ENCODE data around the gene APOA5.
"Not testable (repeated sequence)": the region's sequence is repeated elsewhere in the genome, so short reads cannot be mapped to it uniquely, and the experiment has no call there.

The APOA5 gene

GRCh38 chr11:116826751-116827431, 35.2 kb upstream of the APOA5 start:
- DNase-seq: no peak

- no peak for DNase-seq
These were observed 34.4 kb upstream of the APOA5 start for GRCh38 chr11:116825854-116826750.

- no peak for DNase-seq
These were observed 33.8 kb upstream of the APOA5 start for GRCh38 chr11:116825434-116825833.

DNA sequence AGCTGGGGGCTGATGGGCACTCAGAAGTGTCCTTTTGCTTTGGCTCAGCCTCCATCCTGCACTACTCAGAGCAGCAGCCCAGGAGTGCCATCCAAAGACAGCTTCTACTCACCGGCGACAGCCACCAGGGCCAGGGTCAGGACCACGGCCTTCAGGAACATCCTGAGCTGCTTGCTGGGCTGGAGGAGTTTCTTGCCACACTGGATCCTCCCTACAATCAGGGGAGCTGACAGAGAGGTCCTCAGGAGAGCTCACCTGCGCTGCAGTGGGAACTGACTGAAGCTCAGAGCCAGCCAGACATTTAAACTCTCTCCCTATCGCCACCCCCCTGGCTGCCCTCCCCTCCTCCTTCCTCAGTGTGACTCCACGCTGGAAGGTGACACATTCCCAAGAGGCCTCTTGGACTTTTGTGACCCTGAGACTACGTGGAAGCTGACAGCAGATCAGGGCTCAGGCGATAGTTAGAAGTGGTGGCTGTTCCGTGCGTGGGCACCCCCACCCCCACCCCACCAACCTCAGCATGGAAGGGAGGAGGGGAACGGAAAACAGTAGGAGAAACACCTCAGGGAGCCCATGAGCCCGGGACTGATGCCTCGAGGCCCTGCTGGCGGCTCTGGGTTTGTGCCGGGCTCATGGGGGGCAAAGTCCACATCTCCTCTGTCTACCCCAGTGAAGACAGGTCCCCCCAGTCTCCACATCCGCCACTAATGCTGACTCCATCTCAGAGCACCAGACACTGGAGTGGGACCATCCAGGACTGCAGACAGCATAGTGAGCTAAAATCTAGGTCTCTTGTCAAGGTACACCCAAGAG, 31.6 kb upstream of the APOA5 start, which contains the start of gene APOA4:
Gene APOA4 (minus strand): TSS at position 274 of the 813 bp plus-strand sequence. CDS start 113 bp downstream, at position 161.
- no peak for DNase-seq

GRCh38 chr11:116822575-116822974, 30.9 kb upstream of the APOA5 start:
- DNase-seq: no peak

DNA sequence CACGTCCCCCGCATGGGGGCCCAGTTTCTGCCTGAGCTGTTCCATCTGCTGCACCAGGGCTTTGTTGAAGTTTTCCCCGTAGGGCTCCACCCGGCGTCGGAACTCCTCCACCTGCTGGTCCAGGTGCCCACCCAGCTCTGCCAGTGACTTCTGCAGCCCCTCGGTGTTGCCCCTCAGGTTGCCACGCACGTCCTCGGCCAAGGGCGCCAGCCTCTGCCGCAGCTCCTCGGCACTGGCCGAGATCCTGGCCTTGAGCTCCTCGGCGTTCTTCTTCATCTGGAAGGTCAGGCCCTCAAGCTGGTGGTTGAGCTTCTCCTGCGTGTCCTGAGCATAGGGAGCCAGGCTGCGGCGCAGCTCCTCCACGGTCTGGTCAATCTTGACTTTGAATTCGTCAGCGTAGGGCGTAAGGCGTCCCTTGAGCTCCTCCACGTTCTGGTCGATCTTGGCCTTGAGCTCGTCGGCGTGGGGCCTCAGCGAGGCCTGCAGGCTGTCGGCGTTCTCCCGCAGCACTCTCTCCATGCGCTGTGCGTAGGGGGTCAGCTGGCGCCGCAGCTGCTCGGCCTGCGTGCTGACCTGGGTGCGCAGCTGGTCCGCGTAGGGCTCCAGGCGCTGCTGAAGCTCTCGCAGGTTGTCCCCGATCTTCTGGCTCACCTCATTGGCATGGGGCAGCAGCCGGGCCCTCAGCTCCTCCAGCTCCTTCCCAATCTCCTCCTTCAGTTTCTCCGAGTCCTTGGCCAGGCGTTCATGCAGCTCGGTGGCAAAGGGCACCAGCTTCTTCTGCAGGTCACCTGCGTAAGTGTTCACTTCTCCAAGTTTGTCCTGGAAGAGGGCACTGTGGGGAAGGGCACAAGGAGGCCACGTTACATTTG, 29.6 kb upstream of the APOA5 start:
- no peak for DNase-seq

- DNase-seq: no peak
These were observed 27.4 kb upstream of the APOA5 start for GRCh38 chr11:116819049-116819448.

GRCh38 chr11:116814502-116814901, 22.8 kb upstream of the APOA5 start:
- DNase-seq: no peak

GRCh38 chr11:116813781-116814471, 22.2 kb upstream of the APOA5 start:
- DNase-seq: no peak

- no peak for DNase-seq
These were observed 21.5 kb upstream of the APOA5 start for GRCh38 chr11:116813170-116813569.

DNA sequence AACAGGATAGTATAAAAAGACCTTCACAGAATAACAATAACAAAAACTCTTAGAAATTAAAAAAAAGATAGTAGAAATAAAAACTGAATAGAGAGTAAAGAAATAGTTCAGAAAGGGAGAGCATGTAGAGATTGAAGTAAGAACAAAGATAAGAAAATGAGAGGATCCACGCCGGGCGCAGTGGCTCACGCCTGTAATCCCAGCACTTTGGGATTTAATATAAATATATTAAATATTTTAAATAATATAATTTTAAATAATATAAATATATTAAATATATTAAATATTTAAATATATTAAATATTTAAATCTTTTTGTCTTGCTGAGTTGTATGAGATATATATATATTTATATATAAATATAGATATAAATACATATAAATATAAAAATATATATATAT, 20.4 kb upstream of the APOA5 start:
- DNase-seq: no peak

DNA sequence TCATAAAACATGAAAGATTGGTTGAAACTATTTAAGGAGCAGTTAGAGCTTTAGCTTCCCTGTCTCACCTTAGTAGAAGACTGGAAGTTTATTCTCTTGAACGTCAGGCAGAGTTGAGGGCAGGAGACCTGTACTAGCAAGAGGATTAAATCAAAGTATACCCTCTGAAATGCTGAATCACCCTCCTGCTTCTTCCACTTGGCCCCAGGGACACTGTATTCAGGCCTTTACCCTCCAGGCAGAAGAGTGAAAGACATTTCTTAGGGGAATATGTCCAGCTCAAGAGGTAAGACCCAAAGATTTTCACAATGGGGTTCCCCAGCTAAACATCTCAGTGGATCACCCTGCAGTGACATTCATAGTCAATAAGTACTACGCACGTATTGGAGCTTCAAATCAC, 19.5 kb upstream of the APOA5 start:
- DNase-seq: no peak

DNA sequence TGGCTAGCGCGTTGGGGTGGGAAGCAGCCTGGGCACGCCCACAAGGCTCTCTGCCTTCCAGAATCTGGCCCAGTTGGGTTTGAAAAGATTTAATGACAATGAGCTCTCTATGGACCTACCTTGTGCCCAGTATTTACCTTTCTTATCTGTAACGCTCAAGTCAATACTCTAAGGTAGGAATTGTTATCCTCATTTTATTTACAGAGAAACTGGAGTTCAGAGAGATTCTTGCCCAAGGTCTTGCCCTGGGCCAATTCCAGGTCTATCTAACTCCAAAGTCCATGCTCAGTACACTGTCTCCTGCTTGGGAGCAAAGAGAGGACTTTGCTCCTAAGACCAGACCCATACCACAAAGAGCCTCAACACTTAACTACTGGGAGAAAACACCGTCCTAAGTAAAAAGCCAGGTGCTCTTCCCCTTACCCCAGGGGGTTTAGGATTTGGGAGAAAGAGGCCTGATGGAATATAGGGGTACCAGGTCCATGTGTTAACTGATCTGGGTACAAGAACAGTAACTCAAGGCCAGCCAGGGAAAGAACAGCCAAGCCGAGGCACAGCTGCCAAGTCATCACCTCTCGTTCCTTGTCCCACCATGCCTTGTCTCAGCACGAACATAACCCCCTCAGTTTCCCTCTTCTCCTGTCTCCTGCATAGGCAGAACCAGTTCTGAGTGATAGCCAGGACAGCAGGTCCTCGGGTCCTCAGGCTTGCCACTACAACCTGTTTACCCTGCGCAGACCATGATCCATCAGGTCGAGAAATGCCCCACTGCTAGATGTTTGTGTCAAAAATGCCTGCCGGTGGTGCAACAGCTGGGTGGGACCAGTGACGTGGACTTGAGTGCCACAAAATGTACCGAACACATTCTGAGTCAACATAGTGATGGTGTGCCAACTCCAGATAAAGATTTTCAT, 16.8 kb upstream of the APOA5 start:
- no peak for DNase-seq

DNA sequence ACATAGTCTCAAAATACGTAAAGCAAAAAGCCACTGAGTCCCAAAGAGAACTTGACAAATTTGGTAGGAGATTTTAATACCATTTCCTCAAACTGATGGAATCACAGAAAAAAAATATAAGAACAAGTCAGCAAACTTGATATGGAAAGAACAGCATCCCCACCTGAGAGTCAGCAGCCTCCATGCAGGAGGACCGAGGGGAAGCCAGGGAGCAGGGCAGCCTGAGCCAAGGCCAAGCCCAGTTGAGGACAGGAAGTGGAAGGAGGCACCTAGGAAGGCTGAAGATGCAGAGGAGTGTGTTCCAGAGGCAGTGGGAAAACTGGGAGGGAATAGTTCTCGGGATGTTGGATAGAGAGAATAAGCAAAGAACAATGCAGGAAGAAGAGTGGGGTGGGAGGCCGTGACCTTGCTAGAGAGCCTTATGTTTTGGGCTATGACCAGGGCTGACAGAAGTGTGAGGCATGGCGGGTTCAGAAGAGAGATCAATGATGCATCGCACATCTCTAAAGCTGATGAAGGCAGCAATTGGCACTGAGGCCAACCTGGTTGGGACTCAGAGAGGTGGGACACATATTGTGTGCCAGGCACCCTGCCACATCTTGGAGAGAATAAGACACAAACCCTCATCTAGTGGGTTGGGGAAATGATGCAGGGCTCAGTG, 16.1 kb upstream of the APOA5 start:
- DNase-seq: no peak

DNA sequence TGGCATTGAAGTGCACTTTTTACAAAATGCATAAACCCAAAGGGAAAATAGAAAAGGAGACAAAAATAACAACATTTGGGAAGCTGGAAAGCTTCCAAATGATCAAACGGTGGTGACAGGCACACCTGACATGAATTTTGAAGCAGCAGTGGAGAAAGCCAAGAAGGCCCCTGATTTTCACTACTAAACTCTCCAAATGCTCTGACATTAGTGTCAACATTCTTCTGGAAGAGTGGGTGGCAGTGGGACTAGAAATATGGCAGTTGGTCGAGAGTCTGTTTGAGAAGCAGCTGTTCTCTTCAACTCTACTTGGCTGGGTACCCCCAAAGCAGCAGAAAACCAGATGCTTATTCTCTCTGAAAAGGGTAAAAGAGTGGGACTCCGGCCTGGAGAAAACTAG, 12.3 kb upstream of the APOA5 start:
- DNase-seq: no peak

- DNase-seq: not testable (repeated sequence)
These were observed 10.0 kb upstream of the APOA5 start for GRCh38 chr11:116801662-116802061.

- DNase-seq: no peak
These were observed 8.9 kb upstream of the APOA5 start for GRCh38 chr11:116800610-116801009.

GRCh38 chr11:116798368-116798767, 6.7 kb upstream of the APOA5 start:
- DNase-seq: no peak

DNA sequence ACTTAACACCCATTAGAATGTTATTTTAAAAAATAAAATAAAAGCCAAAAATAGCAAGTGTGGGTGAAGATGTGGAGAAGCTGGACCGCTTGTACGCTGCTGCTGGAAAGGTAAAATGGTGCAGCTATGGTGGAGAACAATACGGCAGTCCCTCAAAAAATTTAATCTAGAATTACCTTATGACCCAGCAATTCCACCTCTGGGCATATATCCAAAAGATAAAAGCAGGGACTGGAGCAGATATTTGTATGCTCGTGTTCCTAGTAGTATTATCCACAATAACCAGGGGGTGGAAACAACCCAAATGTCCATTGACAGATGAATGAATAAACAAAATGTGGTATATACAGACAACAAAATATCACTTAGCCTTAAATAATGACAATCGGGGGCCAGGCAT, 6.1 kb upstream of the APOA5 start:
- DNase-seq: no peak

DNA sequence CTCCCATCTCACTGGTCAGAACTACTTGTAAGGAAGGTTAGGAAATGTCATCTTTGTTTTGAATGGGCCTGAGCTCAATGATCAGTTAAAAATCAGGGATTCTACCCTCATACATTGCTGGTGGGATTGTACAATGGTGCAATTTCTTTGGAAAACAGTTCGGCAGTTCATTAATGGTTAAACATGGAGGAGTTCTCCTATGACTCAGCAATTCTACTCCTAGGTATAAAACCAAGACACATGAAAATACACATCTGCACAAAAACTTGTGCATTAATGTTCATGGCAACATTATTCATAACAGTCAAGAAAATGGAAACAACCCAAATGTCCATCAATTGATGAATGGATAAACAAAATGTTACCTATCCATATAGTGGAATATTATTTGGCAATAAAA, 4.9 kb upstream of the APOA5 start:
- no peak for DNase-seq

All from effector CD4-positive, alpha-beta T cell (primary cell).